Kidney (tissue), 14 donors: ENCODE results near the gene HDAC9. TPM values are rescaled to one million over a fixed set of nuclear protein-coding genes. Genes with fewer than 3 reads are reported as not detected.

Source experiments
- DNase-seq, 5 donors: peaks; one replicate each; pipeline ENCODE4 v3.0.0-alpha.2; 2013 to 2020
- FAIRE-seq: peaks from 2 replicates; lab custom pipeline; 2012; peaks lifted over from hg19 to GRCh38; lab: Jason Lieb, UNC
- H3K27ac ChIP-seq, 2 donors: one replicate each; pipeline ENCODE4 v1.7.0; 2013; ENCODE audit warnings: low read depth in 2 of 2, low read length in 2 of 2, inconsistent platforms in 1 of 2
- H3K27me3 ChIP-seq: one replicate; pipeline ENCODE4 v1.7.1; 2013; ENCODE audit warnings: low read length, inconsistent platforms; ENCODE audit not compliant: control insufficient read depth, insufficient read depth
- H3K36me3 ChIP-seq, 3 donors: one replicate each; pipeline versions ENCODE4 v1.7.0 to v1.7.1; 2013; ENCODE audit warnings: low read length in 3 of 3, control low read depth in 1 of 3, inconsistent platforms in 1 of 3; ENCODE audit not compliant: insufficient read depth in 3 of 3, control insufficient read depth in 2 of 3
- H3K4me1 ChIP-seq, 3 donors: one replicate each; pipeline versions ENCODE4 v1.7.0 to v1.7.1; 2013; ENCODE audit warnings: low read length in 3 of 3, inconsistent platforms in 1 of 3, low read depth in 1 of 3; ENCODE audit not compliant: control insufficient read depth in 2 of 3, insufficient read depth in 2 of 3
- H3K4me3 ChIP-seq, 3 donors: one replicate each; pipeline versions ENCODE4 v1.7.0 to v1.8.1; 2013; ENCODE audit warnings: low read length in 3 of 3, control low read depth in 1 of 3, inconsistent platforms in 1 of 3
- H3K9ac ChIP-seq, 3 donors: one replicate each; pipeline versions ENCODE4 v1.7.0 to v1.7.1; 2013; ENCODE audit warnings: low read length in 3 of 3, control low read depth in 1 of 3, inconsistent platforms in 1 of 3
- H3K9me3 ChIP-seq, 3 donors: one replicate each; pipeline versions ENCODE4 v1.7.0 to v1.7.1; 2013; ENCODE audit warnings: low read length in 3 of 3, control low read depth in 1 of 3, inconsistent platforms in 1 of 3; ENCODE audit not compliant: control insufficient read depth in 2 of 3, insufficient read depth in 1 of 3
- CTCF ChIP-seq: IDR thresholded peaks from 3 replicates; pipeline ENCODE4 v1.5.1; 2012; ENCODE audit warnings: mild to moderate bottlenecking, moderate library complexity, borderline replicate concordance; ENCODE audit not compliant: insufficient read depth; ENCODE audit errors: extremely low read depth
- intact Hi-C: fragments of 100-400 bp; cut with DNase I; formaldehyde crosslinking; loops from one replicate; pipeline ENCODE4 v1.11.1; 2022
- polyA plus RNA-seq: library from polyadenylated mRNA; stranded (reverse); fragments of 350-450 nt; fragmentation: Illumina TruSeq; extraction: RNeasy Lipid Tissue Mini Kit (QIAGEN cat#74804); gene quantifications from one replicate; pipeline ENCODE4 v1.2.3, GENCODE V29; 2014; ENCODE audit warnings: low read depth, low replicate concordance; ENCODE audit not compliant: insufficient read depth
- total RNA-seq: library from RNA; stranded (reverse); fragmentation: NEBNext Ultra II Directional; extraction: Animal tissue kit (Norgen Biotek cat#: 25700); gene quantifications from one replicate; pipeline ENCODE4 v1.2.1, GENCODE V29; 2021
- donor health status: control.
- donor health status: control.
- donor health status: control.
- donor health status: control.
- donor health status: control.
- donor health status: DM: yes; HTN: yes; CAD: no.
- donor health status: Normal renal cell carcinoma (clear cell type).

HDAC9 gene
- total and polyA plus RNA-seq, 2 donors from 2014 or later: 2.1 to 22.1 TPM

DNA sequence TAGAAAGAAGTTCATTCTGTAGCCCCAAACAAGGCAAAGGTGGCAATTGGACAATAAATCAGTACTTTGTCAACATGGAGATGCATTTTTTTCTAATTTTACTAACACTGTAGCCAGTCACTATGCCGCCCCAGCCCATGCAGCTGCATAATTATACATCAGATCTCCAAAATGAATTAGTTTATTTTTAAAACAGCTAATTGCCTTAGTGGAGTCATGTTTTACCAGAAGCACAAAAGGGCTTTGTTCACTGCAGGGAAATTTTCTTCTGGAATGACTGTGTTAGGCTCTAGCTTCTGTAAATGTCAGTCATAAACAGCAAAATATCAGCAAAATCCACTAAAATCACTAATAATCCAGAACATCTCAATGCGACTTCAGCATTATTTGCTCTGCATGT, 20.1 kb upstream of the HDAC9 start:
- TF ChIP-seq CTCF: no peak
- Histone ChIP-seq H3K9me3 (no peaks in the 10 kb centered on the region), H3K36me3 (no peaks in the 10 kb centered on the region), H3K9ac (no peak overlapping the region), H3K4me1 (peaks cover 0 to 4% (median 0%) of the 10 kb centered on the region in 3 donors), H3K4me3 (no peak overlapping the region), H3K27ac (no peak overlapping the region), H3K27me3 (no peaks in the 10 kb centered on the region)
- intact Hi-C loops: no loop called here
- no peak for FAIRE-seq
- DNase-seq: no peak

DNA sequence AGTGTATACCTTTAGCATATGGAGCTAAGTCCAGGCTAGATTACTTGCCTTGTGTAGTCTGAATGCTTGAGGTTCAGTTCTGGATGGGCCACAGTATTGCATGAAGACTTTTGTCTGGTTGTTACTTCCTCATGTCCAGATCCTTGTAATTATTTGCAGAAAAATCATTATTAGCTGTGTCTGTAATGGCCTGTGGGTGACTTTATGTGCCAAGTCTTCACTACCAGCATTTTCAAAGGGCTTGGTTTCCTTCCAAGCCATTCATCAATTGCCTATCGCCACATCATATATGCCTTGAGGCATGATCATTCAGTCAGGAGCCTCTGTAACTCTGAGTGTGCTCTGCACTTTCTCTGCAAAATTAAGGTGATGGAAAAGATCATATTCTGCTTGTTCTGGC, 13.8 kb upstream of the HDAC9 start:
- Histone ChIP-seq H3K36me3 (no peaks in the 10 kb centered on the region), H3K4me3 (no peak overlapping the region), H3K4me1 (peaks cover 0 to 2% (median 0%) of the 10 kb centered on the region in 3 donors), H3K9ac (no peak overlapping the region), H3K27ac (no peak overlapping the region), H3K27me3 (no peaks in the 10 kb centered on the region), H3K9me3 (no peaks in the 10 kb centered on the region)
- no peak for TF ChIP-seq CTCF
- DNase-seq (no peak), FAIRE-seq (no peak)
- intact Hi-C loops: no loop called here

- Histone ChIP-seq H3K4me1 (no peaks in the 10 kb centered on the region), H3K9me3 (no peaks in the 10 kb centered on the region), H3K9ac (no peak overlapping the region), H3K27me3 (no peaks in the 10 kb centered on the region), H3K27ac (no peak overlapping the region), H3K4me3 (no peak overlapping the region), H3K36me3 (no peaks in the 10 kb centered on the region)
- no peak for TF ChIP-seq CTCF
- FAIRE-seq: no peak
- DNase-seq: no peak
- intact Hi-C loops: no loop called here
Observed at GRCh38 chr7:18488049-18488448, 7.5 kb upstream of the HDAC9 start.

DNA sequence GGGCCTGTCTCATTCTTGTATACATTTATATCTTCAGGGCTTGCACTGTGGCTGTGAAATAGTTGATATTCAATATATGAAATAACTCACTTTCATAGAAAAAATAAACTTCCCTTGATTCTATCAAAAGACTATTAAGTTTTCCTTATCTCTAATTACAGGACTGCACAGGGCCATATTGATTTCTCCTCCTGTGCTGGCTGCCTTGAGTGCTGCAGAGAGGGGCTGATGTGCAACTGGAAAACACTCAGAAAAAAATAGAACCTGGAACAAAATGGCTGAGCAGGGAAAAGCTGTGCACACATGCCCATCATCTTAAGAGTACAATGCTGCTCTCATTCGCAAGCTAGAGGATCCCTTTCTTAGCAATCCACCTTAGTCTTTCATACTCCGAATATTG, 5.9 kb upstream of the HDAC9 start:
- Histone ChIP-seq H3K4me3 (no peak overlapping the region), H3K27ac (no peak overlapping the region), H3K9ac (no peak overlapping the region), H3K9me3 (no peaks in the 10 kb centered on the region), H3K27me3 (no peaks in the 10 kb centered on the region), H3K36me3 (no peaks in the 10 kb centered on the region), H3K4me1 (no peaks in the 10 kb centered on the region)
- intact Hi-C loops: no loop called here
- FAIRE-seq: no peak
- no peak for DNase-seq
- no peak for TF ChIP-seq CTCF
